Endothelial cell (in vitro differentiated cells): ENCODE results near the gene GJB4. TPM values are rescaled to one million over a fixed set of nuclear protein-coding genes. Genes with fewer than 3 reads are reported as not detected.

ENCODE experiments used
- DNase-seq: peaks from one replicate; pipeline ENCODE4 v3.0.0; 2021; ENCODE audit warnings: low spot score
- H3K27ac Mint-ChIP-seq: one replicate; pipeline ENCODE4 v1.8.0; 2021; ENCODE audit warnings: mixed read lengths, inconsistent platforms; ENCODE audit not compliant: unreplicated experiment
- H3K27me3 Mint-ChIP-seq: one replicate; pipeline ENCODE4 v1.8.0; 2021; ENCODE audit warnings: mild to moderate bottlenecking, moderate library complexity, mixed read lengths, inconsistent platforms; ENCODE audit not compliant: unreplicated experiment
- H3K36me3 Mint-ChIP-seq: one replicate; pipeline ENCODE4 v1.8.0; 2021; ENCODE audit warnings: mild to moderate bottlenecking, low read depth, mixed read lengths, inconsistent platforms; ENCODE audit not compliant: unreplicated experiment
- H3K4me1 Mint-ChIP-seq: one replicate; pipeline ENCODE4 v1.8.0; 2021; ENCODE audit warnings: mild to moderate bottlenecking, mixed read lengths, inconsistent platforms; ENCODE audit not compliant: unreplicated experiment
- H3K4me3 Mint-ChIP-seq: one replicate; pipeline ENCODE4 v1.8.0; 2021; ENCODE audit warnings: mild to moderate bottlenecking, mixed read lengths, inconsistent platforms; ENCODE audit not compliant: unreplicated experiment
- H3K9me3 Mint-ChIP-seq: one replicate; pipeline ENCODE4 v1.8.0; 2021; ENCODE audit warnings: mixed read lengths, inconsistent platforms; ENCODE audit not compliant: unreplicated experiment
- CTCF ChIP-seq: fragments of 200-600 bp; sonication (generic); IDR thresholded peaks from one replicate; pipeline ENCODE4 v1.5.0; 2021; ENCODE audit warnings: antibody characterized with exemption; ENCODE audit not compliant: unreplicated experiment
- total RNA-seq: library from RNA; stranded (reverse); fragmentation: NEBNext Ultra II Directional; extraction: Animal tissue kit (Norgen Biotek cat#: 25700); gene quantifications from one replicate; pipeline ENCODE4 v1.2.1, GENCODE V29; 2021; ENCODE audit not compliant: unreplicated experiment

GJB4 gene
- total RNA-seq, 1 donor from 2014 or later: not detected

- no peaks in the 10 kb centered on the region for H3K9me3 Mint-ChIP-seq
- no peak overlapping the region for H3K27ac Mint-ChIP-seq
- no peak overlapping the region for H3K4me3 Mint-ChIP-seq
- peaks cover 4% of the 10 kb centered on the region for H3K4me1 Mint-ChIP-seq
- DNase-seq: no peak
- H3K27me3 Mint-ChIP-seq: peaks cover 7% of the 10 kb centered on the region
- no peak for TF ChIP-seq CTCF
- no peaks in the 10 kb centered on the region for H3K36me3 Mint-ChIP-seq
Measured at GRCh38 chr1:34740161-34740868, 19.2 kb upstream of the GJB4 start.

- TF ChIP-seq CTCF: peak; percentile 84
- no peaks in the 10 kb centered on the region for H3K36me3 Mint-ChIP-seq
- H3K27me3 Mint-ChIP-seq: peaks cover 9% of the 10 kb centered on the region
- H3K27ac Mint-ChIP-seq: no peak overlapping the region
- H3K9me3 Mint-ChIP-seq: no peaks in the 10 kb centered on the region
- H3K4me1 Mint-ChIP-seq: peaks cover 4% of the 10 kb centered on the region
- peak; percentile 98 for DNase-seq
- no peak overlapping the region for H3K4me3 Mint-ChIP-seq
Measured at GRCh38 chr1:34742667-34743270, 16.8 kb upstream of the GJB4 start.

GRCh38 chr1:34743775-34744174 lies 15.8 kb upstream of the GJB4 start:
- Mint-ChIP-seq H3K4me3 (no peak overlapping the region), H3K27me3 (peaks cover 8% of the 10 kb centered on the region), H3K4me1 (peaks cover 4% of the 10 kb centered on the region), H3K27ac (no peak overlapping the region), H3K36me3 (no peaks in the 10 kb centered on the region), H3K9me3 (no peaks in the 10 kb centered on the region)
- no peak for DNase-seq
- TF ChIP-seq CTCF: no peak

- no peak for TF ChIP-seq CTCF
- Mint-ChIP-seq H3K27ac (no peak overlapping the region), H3K4me3 (no peak overlapping the region), H3K4me1 (peaks cover 10% of the 10 kb centered on the region), H3K27me3 (peaks cover 9% of the 10 kb centered on the region), H3K36me3 (no peaks in the 10 kb centered on the region), H3K9me3 (no peaks in the 10 kb centered on the region)
- no peak for DNase-seq
Measured at GRCh38 chr1:34744851-34745250, 14.7 kb upstream of the GJB4 start.

- DNase-seq: no peak
- Mint-ChIP-seq H3K27me3 (peaks cover 6% of the 10 kb centered on the region), H3K36me3 (no peaks in the 10 kb centered on the region), H3K4me1 (peaks cover 8% of the 10 kb centered on the region), H3K27ac (no peak overlapping the region), H3K4me3 (no peak overlapping the region), H3K9me3 (no peaks in the 10 kb centered on the region)
- no peak for TF ChIP-seq CTCF
Measured at GRCh38 chr1:34745666-34746065, 13.9 kb upstream of the GJB4 start.
